Coronary artery (tissue), 2 donors: ENCODE data around the gene GAB1.

Experiments used
- DNase-seq: peaks from one replicate; pipeline ENCODE4 v3.0.0-alpha.2; 2017; ENCODE audit warnings: low spot score
- H3K27ac ChIP-seq, 2 donors: fragments of 200-600 bp; sonication (generic); one replicate each; pipeline ENCODE4 v1.5.1; 2016 to 2019
- H3K4me3 ChIP-seq: fragments of 200-600 bp; sonication (generic); 2 replicates; pipeline ENCODE4 v1.5.1; 2016; ENCODE audit warnings: mild to moderate bottlenecking, moderate library complexity
- TF ChIP-seq, protein P1 (sequence below): fragments of 200-600 bp; sonication (generic); IDR thresholded peaks from one replicate; pipeline ENCODE4 v1.5.1; 2019; ENCODE audit warnings: antibody characterized with exemption

The GAB1 gene

DNA sequence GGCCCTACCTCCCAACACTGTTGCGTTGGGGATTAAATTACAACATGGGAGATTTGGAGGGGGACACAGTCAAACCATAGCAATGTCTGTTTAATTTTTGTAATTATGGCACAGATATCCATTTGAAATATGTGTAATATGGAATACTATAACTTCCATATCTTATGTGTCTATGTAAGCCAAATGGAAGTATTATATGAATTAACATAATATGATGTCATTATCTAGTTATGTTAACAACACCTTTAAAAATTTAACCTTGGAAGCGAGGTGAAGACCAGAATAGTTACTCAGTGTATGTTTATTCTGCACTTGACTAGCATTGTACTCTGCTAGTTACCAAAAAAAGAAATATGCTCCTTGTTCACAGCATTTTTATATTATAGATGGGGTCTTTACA, 181.1 kb downstream of the GAB1 start:
- no peak for DNase-seq
- TF ChIP-seq, protein P1, sequence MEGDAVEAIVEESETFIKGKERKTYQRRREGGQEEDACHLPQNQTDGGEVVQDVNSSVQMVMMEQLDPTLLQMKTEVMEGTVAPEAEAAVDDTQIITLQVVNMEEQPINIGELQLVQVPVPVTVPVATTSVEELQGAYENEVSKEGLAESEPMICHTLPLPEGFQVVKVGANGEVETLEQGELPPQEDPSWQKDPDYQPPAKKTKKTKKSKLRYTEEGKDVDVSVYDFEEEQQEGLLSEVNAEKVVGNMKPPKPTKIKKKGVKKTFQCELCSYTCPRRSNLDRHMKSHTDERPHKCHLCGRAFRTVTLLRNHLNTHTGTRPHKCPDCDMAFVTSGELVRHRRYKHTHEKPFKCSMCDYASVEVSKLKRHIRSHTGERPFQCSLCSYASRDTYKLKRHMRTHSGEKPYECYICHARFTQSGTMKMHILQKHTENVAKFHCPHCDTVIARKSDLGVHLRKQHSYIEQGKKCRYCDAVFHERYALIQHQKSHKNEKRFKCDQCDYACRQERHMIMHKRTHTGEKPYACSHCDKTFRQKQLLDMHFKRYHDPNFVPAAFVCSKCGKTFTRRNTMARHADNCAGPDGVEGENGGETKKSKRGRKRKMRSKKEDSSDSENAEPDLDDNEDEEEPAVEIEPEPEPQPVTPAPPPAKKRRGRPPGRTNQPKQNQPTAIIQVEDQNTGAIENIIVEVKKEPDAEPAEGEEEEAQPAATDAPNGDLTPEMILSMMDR, result no peak
- Histone ChIP-seq H3K27ac (no peak overlapping the region), H3K4me3 (peak overlapping the region; percentile 3)
